Tibial nerve (tissue), 4 donors: ENCODE data around the gene ZNF626. TPM values are rescaled to one million over a fixed set of nuclear protein-coding genes. Genes with fewer than 3 reads are reported as not detected.
"Not testable (repeated sequence)": the region's sequence is repeated elsewhere in the genome, so short reads cannot be mapped to it uniquely, and the experiment has no call there.

Experiments
- DNase-seq, 2 donors: peaks; one replicate each; pipeline ENCODE4 v3.0.0-alpha.2; 2019; ENCODE audit warnings: low spot score in 2 of 2
- H3K27ac ChIP-seq, 4 donors: fragments of 200-600 bp; sonication (generic) in 3 of 4; one replicate each; pipeline ENCODE4 v1.5.1; 2017 to 2019; ENCODE audit warnings: mild to moderate bottlenecking in 1 of 4
- H3K27me3 ChIP-seq, 2 donors: fragments of 200-600 bp; sonication (generic) in 1 of 2; one replicate each; pipeline versions ENCODE4 v1.5.1 to v1.6.0; 2017 to 2019
- H3K36me3 ChIP-seq, 3 donors: fragments of 200-600 bp; sonication (generic); one replicate each; pipeline ENCODE4 v1.5.1; 2018 to 2019
- H3K4me1 ChIP-seq, 4 donors: fragments of 200-600 bp; sonication (generic) in 3 of 4; one replicate each; pipeline ENCODE4 v1.5.1; 2017 to 2019
- H3K4me3 ChIP-seq, 4 donors: fragments of 200-600 bp; sonication (generic) in 3 of 4; one replicate each; pipeline ENCODE4 v1.5.1; 2017 to 2019; ENCODE audit warnings: mild to moderate bottlenecking in 1 of 4, moderate library complexity in 1 of 4
- H3K9me3 ChIP-seq, 4 donors: fragments of 200-600 bp; sonication (generic) in 3 of 4; one replicate each; pipeline ENCODE4 v1.5.1; 2017 to 2019
- CTCF ChIP-seq, 5 experiments: fragments of 200-600 bp in 3 of 5; fragments of 450-650 bp in 2 of 5; sonication (generic) in 3 of 5; IDR thresholded peaks; one replicate each; pipeline ENCODE4 v1.5.1; 2016 to 2019; ENCODE audit warnings: antibody characterized with exemption in 5 of 5, mild to moderate bottlenecking in 3 of 5, moderate library complexity in 2 of 5
- EP300 ChIP-seq, 2 donors: sonication (generic); formaldehyde crosslinking; IDR thresholded peaks; one replicate each; pipeline ENCODE4 v1.6.1; 2017; ENCODE audit warnings: antibody characterized with exemption in 2 of 2, mild to moderate bottlenecking in 1 of 2
- POLR2A ChIP-seq, 2 donors: fragments of 450-650 bp; IDR thresholded peaks; one replicate each; pipeline ENCODE4 v1.6.1; 2017; ENCODE audit warnings: antibody characterized with exemption in 2 of 2, mild to moderate bottlenecking in 2 of 2, moderate library complexity in 2 of 2
- WGBS, 2 donors: methylation state at CpG; one replicate each; pipeline ENCODE4 v1.1.5; 2018; 5-methylcytosine and 5-hydroxymethylcytosine counted together
- total RNA-seq, 4 donors: library from RNA; depleted of rRNA; stranded (reverse); fragments of >200 nt; gene quantifications; one replicate each; pipeline ENCODE4 v1.1.0, GENCODE V29; 2016

The ZNF626 gene
- total RNA-seq, 4 donors from 2014 or later, result 7.6 to 15.7 (median 10.8) TPM

- peaks cover 0 to 6% (median 0%) of the 10 kb centered on the region in 3 donors for H3K36me3 ChIP-seq
- H3K27me3 ChIP-seq, result no peaks in the 10 kb centered on the region
- no peak overlapping the region for H3K27ac ChIP-seq
- DNase-seq, result no peak
- TF ChIP-seq EP300 (IDR thresholded peaks at IDR 0.05), result no peak
- no peak for TF ChIP-seq CTCF (IDR thresholded peaks at IDR 0.05)
- TF ChIP-seq POLR2A (IDR thresholded peaks at IDR 0.05), result no peak
- H3K4me3 ChIP-seq, result no peak overlapping the region
- WGBS, 2 donors, result 77 to 78% methylated on average over 2 of the region's 2 CpGs
- H3K9me3 ChIP-seq, result peaks cover 0 to 94% (median 7%) of the 10 kb centered on the region in 4 donors
- no peaks in the 10 kb centered on the region for H3K4me1 ChIP-seq
Observed at GRCh38 chr19:20616071-20616470, 45.3 kb downstream of the ZNF626 start.

GRCh38 chr19:20614971-20615370 lies 46.4 kb downstream of the ZNF626 start:
- WGBS, 2 donors, result 83 to 89% methylated on average over 4 of the region's 4 CpGs
- not testable (repeated sequence) for DNase-seq, H3K4me1 ChIP-seq, H3K36me3 ChIP-seq, H3K27me3 ChIP-seq, H3K27ac ChIP-seq, H3K4me3 ChIP-seq
- peaks cover 0 to 92% (median 4%) of the 10 kb centered on the region in 4 donors for H3K9me3 ChIP-seq

- TF ChIP-seq CTCF (IDR thresholded peaks at IDR 0.05) (no peak), EP300 (IDR thresholded peaks at IDR 0.05) (no peak), POLR2A (IDR thresholded peaks at IDR 0.05) (no peak)
- Histone ChIP-seq H3K9me3 (peaks cover 0 to 87% (median 2%) of the 10 kb centered on the region in 4 donors), H3K4me3 (no peak overlapping the region), H3K4me1 (no peaks in the 10 kb centered on the region), H3K27me3 (no peaks in the 10 kb centered on the region), H3K36me3 (no peaks in the 10 kb centered on the region), H3K27ac (no peak overlapping the region)
- DNase-seq, result no peak
- 58 to 60% methylated on average over 3 to 5 of the region's 5 CpGs for WGBS, 2 donors
Observed at GRCh38 chr19:20612711-20613316, 48.6 kb downstream of the ZNF626 start.

- Histone ChIP-seq H3K27me3 (no peaks in the 10 kb centered on the region), H3K9me3 (peaks cover 0 to 86% (median 5%) of the 10 kb centered on the region in 4 donors), H3K36me3 (no peaks in the 10 kb centered on the region), H3K27ac (no peak overlapping the region), H3K4me1 (no peaks in the 10 kb centered on the region), H3K4me3 (no peak overlapping the region)
- TF ChIP-seq EP300 (IDR thresholded peaks at IDR 0.05) (no peak), POLR2A (IDR thresholded peaks at IDR 0.05) (no peak), CTCF (IDR thresholded peaks at IDR 0.05) (no peak)
- no peak for DNase-seq
- WGBS, 2 donors, result 89 to 90% methylated on average over 6 of the region's 6 CpGs
Observed at GRCh38 chr19:20611866-20612265, 49.5 kb downstream of the ZNF626 start.

GRCh38 chr19:20607943-20608342 lies 53.4 kb downstream of the ZNF626 start:
- Histone ChIP-seq H3K36me3 (no peaks in the 10 kb centered on the region), H3K9me3 (peaks cover 0 to 89% (median 8%) of the 10 kb centered on the region in 4 donors), H3K27me3 (no peaks in the 10 kb centered on the region), H3K4me3 (no peak overlapping the region), H3K4me1 (no peaks in the 10 kb centered on the region), H3K27ac (no peak overlapping the region)
- TF ChIP-seq EP300 (IDR thresholded peaks at IDR 0.05) (no peak), POLR2A (IDR thresholded peaks at IDR 0.05) (no peak), CTCF (IDR thresholded peaks at IDR 0.05) (no peak)
- 91 to 100% methylated on average over 1 of the region's 1 CpG for WGBS, 2 donors
- no peak for DNase-seq

Other genes with a start within 250 kb of the ZNF626 start
- 10 to 100 TPM in 3 of 4 donors, 1 to 10 TPM in 1; 9.8 to 18.0 (median 13.1) TPM for gene ZNF737, start 95.8 kb downstream of the ZNF626 start, total RNA-seq
- gene ZNF66, start 114.7 kb upstream of the ZNF626 start, total RNA-seq, result 1 to 10 TPM; 3.5 to 5.0 (median 4.2) TPM